ENCODE results near the gene FLRT2. TPM values are rescaled to one million over a fixed set of nuclear protein-coding genes. Genes with fewer than 3 reads are reported as not detected.

FLRT2 gene
- total RNA-seq, 1 experiment from 2014 or later: not detected

DNA sequence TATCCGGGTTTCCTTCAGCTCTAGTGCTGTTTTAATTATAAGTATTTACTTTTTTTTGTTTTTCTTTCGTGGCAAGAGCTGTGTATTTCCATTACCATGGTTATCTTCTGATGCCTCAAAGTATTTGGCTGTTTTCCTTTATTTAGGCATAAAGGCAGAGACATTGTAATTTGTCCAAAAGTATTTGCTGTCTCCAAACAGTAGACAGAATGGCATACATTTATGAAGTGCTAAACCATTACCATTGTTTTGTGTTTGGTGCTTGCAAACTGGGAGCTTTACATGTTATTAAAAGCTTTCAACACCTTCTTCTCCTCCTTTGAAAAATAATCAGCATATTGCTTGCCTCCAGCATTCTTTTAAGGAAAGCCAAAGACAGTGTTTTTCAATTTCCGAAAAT lies 46.3 kb downstream of the FLRT2 start:
- Mint-ChIP-seq H3K36me3 (ENCODE audit: insufficient read depth, unreplicated experiment) (no peaks in the 10 kb centered on the region), H3K4me1 (ENCODE audit: low read depth, unreplicated experiment) (no peaks in the 10 kb centered on the region), H3K9me3 (ENCODE audit: low read depth, unreplicated experiment) (peaks cover 4% of the 10 kb centered on the region), H3K27ac (ENCODE audit: unreplicated experiment) (no peak overlapping the region), H3K27me3 (ENCODE audit: unreplicated experiment) (no peaks in the 10 kb centered on the region), H3K4me3 (ENCODE audit: low read depth, unreplicated experiment) (no peak overlapping the region)
- BruUV-seq (replicated peaks): no TSS peak
- CTCF ChIA-PET: no interaction called here
- TF ChIP-seq, protein P1, sequence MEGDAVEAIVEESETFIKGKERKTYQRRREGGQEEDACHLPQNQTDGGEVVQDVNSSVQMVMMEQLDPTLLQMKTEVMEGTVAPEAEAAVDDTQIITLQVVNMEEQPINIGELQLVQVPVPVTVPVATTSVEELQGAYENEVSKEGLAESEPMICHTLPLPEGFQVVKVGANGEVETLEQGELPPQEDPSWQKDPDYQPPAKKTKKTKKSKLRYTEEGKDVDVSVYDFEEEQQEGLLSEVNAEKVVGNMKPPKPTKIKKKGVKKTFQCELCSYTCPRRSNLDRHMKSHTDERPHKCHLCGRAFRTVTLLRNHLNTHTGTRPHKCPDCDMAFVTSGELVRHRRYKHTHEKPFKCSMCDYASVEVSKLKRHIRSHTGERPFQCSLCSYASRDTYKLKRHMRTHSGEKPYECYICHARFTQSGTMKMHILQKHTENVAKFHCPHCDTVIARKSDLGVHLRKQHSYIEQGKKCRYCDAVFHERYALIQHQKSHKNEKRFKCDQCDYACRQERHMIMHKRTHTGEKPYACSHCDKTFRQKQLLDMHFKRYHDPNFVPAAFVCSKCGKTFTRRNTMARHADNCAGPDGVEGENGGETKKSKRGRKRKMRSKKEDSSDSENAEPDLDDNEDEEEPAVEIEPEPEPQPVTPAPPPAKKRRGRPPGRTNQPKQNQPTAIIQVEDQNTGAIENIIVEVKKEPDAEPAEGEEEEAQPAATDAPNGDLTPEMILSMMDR (IDR thresholded peaks at IDR 0.05; ENCODE audit: unreplicated experiment): no peak
- intact Hi-C loops (cut with micrococcal nuclease; ENCODE audit: unreplicated experiment): no loop called here
- DNase-seq: no peak

DNA sequence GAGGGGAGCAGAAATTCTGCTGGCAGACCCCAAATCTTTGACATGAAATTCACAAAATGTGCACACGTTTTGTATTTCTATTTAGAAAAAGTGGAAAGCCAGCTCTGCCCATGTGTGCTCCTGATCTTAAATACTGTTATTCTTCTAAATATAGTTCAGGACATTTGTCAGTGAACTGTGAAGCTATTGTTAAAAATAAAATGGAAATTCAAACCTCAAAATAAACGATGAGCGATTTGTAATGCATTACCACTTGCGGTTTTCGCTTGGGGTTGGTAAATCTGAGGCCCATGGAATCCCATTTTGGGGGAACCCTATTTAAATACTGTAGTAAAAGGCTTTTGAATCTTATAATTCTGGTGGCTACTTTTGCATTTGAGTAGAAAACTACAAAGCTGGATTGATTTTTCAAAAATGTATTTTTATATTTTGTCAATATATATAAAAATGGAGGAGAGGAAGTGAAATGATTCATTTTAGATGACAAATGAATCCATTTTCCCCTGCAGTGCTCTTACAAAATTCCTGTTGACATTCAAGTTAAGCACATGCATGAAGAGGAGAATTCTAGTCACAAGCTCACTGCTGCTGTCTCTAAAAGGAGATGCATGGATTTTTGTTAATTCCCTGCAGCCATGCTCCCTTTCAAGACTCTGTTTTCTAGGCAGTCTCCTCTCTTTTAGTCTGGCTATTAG lies 47.1 kb downstream of the FLRT2 start:
- H3K4me3 Mint-ChIP-seq (ENCODE audit: low read depth, unreplicated experiment): no peak overlapping the region
- H3K27me3 Mint-ChIP-seq (ENCODE audit: unreplicated experiment): no peaks in the 10 kb centered on the region
- TF ChIP-seq, protein P1 (IDR thresholded peaks at IDR 0.05; ENCODE audit: unreplicated experiment): no peak
- H3K27ac Mint-ChIP-seq (ENCODE audit: unreplicated experiment): no peak overlapping the region
- no TSS peak for BruUV-seq (replicated peaks)
- no peak for DNase-seq
- H3K4me1 Mint-ChIP-seq (ENCODE audit: low read depth, unreplicated experiment): no peaks in the 10 kb centered on the region
- H3K36me3 Mint-ChIP-seq (ENCODE audit: insufficient read depth, unreplicated experiment): no peaks in the 10 kb centered on the region
- intact Hi-C loops (cut with micrococcal nuclease; ENCODE audit: unreplicated experiment): no loop called here
- CTCF ChIA-PET: no interaction called here
- peaks cover 5% of the 10 kb centered on the region for H3K9me3 Mint-ChIP-seq (ENCODE audit: low read depth, unreplicated experiment)

DNA sequence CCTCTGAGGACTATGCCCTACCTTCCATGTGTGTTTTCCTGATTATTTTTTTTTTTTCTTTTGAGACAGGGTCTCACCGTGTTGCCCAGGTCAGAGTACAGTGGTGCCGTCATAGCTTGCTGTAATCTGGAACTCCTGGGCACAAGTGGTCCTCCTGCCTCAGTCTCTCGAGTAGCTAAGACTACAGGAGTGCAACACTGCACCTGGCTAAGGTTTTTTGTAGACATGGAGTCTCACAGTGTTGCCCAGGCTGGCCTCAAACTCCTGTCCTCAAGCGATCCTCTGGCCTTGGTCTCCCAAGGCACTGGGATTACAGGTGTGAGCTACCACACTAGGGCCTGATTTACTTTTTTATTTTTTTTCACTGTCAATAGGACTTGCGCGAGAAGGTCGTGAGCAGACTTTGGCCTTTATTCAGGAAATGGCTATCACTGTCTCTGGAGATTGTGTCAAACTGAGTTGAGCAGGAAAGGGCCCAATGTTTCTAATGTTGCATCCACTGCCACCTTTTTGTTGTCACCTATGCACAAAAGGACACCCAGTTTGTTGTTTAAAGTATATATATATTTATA lies 47.7 kb downstream of the FLRT2 start:
- no peak for DNase-seq
- BruUV-seq (replicated peaks): no TSS peak
- TF ChIP-seq, protein P1 (IDR thresholded peaks at IDR 0.05; ENCODE audit: unreplicated experiment): no peak
- Mint-ChIP-seq H3K36me3 (ENCODE audit: insufficient read depth, unreplicated experiment) (no peaks in the 10 kb centered on the region), H3K9me3 (ENCODE audit: low read depth, unreplicated experiment) (peaks cover 7% of the 10 kb centered on the region), H3K4me3 (ENCODE audit: low read depth, unreplicated experiment) (no peak overlapping the region), H3K4me1 (ENCODE audit: low read depth, unreplicated experiment) (no peaks in the 10 kb centered on the region), H3K27ac (ENCODE audit: unreplicated experiment) (no peak overlapping the region), H3K27me3 (ENCODE audit: unreplicated experiment) (no peaks in the 10 kb centered on the region)
- intact Hi-C loops (cut with micrococcal nuclease; ENCODE audit: unreplicated experiment): no loop called here
- CTCF ChIA-PET: no interaction called here

DNA sequence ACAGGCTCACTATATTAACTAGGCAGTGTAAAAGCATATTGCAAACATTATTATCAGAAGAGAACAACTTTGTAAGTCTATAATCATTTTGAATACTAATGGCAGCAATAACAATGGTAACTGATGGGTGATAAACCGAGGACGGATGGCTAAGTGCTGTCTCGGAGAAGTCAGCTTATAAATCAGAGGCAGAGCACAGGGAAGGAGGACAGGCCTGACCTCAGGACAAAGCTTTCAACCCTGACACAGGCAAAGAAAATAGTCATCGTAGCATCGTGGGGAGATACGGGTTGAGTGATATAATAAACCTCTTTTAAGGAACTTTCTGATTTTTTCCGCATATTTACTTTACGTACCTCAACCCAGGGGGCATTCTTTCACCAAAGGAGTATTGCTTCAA lies 48.4 kb downstream of the FLRT2 start:
- H3K4me1 Mint-ChIP-seq (ENCODE audit: low read depth, unreplicated experiment): no peaks in the 10 kb centered on the region
- DNase-seq: no peak
- H3K27ac Mint-ChIP-seq (ENCODE audit: unreplicated experiment): no peak overlapping the region
- intact Hi-C loops (cut with micrococcal nuclease; ENCODE audit: unreplicated experiment): no loop called here
- no peaks in the 10 kb centered on the region for H3K27me3 Mint-ChIP-seq (ENCODE audit: unreplicated experiment)
- TF ChIP-seq, protein P1 (IDR thresholded peaks at IDR 0.05; ENCODE audit: unreplicated experiment): no peak
- no peak overlapping the region for H3K4me3 Mint-ChIP-seq (ENCODE audit: low read depth, unreplicated experiment)
- BruUV-seq (replicated peaks): no TSS peak
- no peaks in the 10 kb centered on the region for H3K36me3 Mint-ChIP-seq (ENCODE audit: insufficient read depth, unreplicated experiment)
- CTCF ChIA-PET: no interaction called here
- H3K9me3 Mint-ChIP-seq (ENCODE audit: low read depth, unreplicated experiment): peaks cover 4% of the 10 kb centered on the region
